BJ (cell line): ENCODE data around the gene CYP1A2. TPM values are rescaled to one million over a fixed set of nuclear protein-coding genes. Genes with fewer than 3 reads are reported as not detected.

Experiments
- CTCF ChIA-PET: fragments of 350-600 bp; formaldehyde crosslinking; extraction: SDS; loops from one replicate; lab custom pipeline; 2021; ENCODE audit warnings: antibody characterized with exemption, inconsistent platforms; lab: Yijun Ruan, JAX
- POLR2A ChIA-PET: fragments of 300-600 bp; sonication (Branson Sonifier 250); formaldehyde crosslinking; extraction: SDS; loops from one replicate; lab custom pipeline; 2021; ENCODE audit warnings: antibody characterized with exemption; lab: Charles Lee
- DNase-seq: peaks from one replicate; pipeline ENCODE4 v3.0.0-alpha.2; 2011; ENCODE audit warnings: low read depth
- H3K27me3 ChIP-seq: 2 replicates; pipeline ENCODE4 v1.6.0; 2011; ENCODE audit warnings: low read length; ENCODE audit not compliant: control insufficient read depth, insufficient read depth
- H3K36me3 ChIP-seq: 2 replicates; pipeline ENCODE4 v1.5.1; 2011; ENCODE audit warnings: low read length; ENCODE audit not compliant: control insufficient read depth, insufficient read depth
- H3K4me3 ChIP-seq: 2 replicates; pipeline ENCODE4 v1.5.1; 2011; ENCODE audit warnings: low read depth, mild to moderate bottlenecking, control low read depth, low read length
- CTCF ChIP-seq: IDR thresholded peaks from 2 replicates; pipeline ENCODE4 v1.5.1; 2011; ENCODE audit warnings: low read depth, mild to moderate bottlenecking, control low read depth, inconsistent platforms, low read length, moderate library complexity; ENCODE audit not compliant: insufficient read depth
- polyA plus RNA-seq: library from polyadenylated mRNA; depleted of rRNA; stranded (reverse); fragments of >200 nt; gene quantifications from 2 replicates; pipeline ENCODE4 v1.2.3, GENCODE V29; 2011

The CYP1A2 gene
- polyA plus RNA-seq, 1 experiment: not detected

DNA sequence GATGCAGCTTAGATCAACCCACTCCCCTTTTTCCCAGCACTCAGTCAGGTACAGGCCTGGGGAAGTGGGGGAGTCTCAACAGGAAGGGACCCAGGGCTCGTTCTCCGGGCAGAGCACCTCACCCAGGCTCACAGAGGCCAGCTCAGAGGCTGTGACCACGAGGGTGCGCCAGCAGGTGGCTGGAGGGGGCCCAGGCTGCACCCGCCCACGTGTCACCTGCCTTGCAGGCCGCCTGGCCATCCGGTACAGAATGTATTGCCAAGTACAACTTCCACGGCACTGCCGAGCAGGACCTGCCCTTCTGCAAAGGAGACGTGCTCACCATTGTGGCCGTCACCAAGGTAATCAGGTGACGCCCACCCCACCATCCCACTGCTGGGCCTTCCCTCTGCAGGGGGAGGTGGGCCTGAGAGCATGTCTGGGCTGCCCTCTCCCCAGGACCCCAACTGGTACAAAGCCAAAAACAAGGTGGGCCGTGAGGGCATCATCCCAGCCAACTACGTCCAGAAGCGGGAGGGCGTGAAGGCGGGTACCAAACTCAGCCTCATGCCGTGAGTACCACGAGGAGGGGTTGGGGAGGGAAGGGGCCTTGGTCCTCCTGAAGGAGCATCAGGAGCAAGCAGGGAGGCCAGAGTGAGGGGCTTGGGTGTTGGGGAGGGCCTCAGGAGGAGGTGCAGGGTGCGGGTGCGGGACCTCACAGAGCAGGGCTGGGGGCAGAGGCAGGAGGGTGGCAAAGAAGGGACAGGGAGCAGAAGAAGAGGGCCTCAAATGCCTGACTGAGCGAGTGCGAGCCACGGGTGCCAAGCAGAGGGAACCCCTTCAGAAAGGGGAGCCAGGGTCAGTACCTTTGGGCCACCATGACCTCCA is 50.0 kb downstream of the CYP1A2 start:
- no peak for TF ChIP-seq CTCF
- ChIA-PET CTCF (interaction anchor here (0.6 to 9.7 kb wide), 17 partner anchors 8 to 195 kb away, joined by 3 to 62 read pairs (median 5); partner anchors contain the start of gene CSK), POLR2A (no interaction called here)
- peaks cover 26% of the 10 kb centered on the region for H3K36me3 ChIP-seq
- no peaks in the 10 kb centered on the region for H3K27me3 ChIP-seq
- no peak overlapping the region for H3K4me3 ChIP-seq
- DNase-seq: no peak

DNA sequence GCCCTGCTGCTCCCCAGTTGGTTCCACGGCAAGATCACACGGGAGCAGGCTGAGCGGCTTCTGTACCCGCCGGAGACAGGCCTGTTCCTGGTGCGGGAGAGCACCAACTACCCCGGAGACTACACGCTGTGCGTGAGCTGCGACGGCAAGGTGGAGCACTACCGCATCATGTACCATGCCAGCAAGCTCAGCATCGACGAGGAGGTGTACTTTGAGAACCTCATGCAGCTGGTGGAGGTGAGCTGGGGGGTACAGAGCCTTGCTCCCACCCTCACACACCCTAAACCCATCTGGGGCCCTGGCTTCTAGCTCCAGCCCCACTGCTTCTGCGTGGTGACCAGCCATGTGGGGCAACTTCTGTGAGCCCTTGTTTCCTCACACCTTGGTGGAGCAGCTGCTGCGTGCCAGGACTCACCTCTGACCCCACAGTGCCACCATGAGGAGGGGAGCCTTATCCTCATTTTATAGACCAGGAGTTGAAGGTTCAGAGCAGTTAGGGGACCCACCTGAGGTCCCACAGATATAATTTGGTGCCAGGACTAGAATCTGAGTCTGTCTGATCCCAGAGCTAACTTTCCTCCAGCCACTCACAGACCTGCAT is 50.7 kb downstream of the CYP1A2 start:
- ChIA-PET CTCF (interaction anchor here (0.6 to 3.7 kb wide), 24 partner anchors 9 to 428 kb away, joined by 3 to 31 read pairs (median 4); partner anchors contain the start of genes CSK and LMAN1L), POLR2A (no interaction called here)
- H3K4me3 ChIP-seq: no peak overlapping the region
- no peaks in the 10 kb centered on the region for H3K27me3 ChIP-seq
- H3K36me3 ChIP-seq: peaks cover 28% of the 10 kb centered on the region
- no peak for DNase-seq
- TF ChIP-seq CTCF: no peak

DNA sequence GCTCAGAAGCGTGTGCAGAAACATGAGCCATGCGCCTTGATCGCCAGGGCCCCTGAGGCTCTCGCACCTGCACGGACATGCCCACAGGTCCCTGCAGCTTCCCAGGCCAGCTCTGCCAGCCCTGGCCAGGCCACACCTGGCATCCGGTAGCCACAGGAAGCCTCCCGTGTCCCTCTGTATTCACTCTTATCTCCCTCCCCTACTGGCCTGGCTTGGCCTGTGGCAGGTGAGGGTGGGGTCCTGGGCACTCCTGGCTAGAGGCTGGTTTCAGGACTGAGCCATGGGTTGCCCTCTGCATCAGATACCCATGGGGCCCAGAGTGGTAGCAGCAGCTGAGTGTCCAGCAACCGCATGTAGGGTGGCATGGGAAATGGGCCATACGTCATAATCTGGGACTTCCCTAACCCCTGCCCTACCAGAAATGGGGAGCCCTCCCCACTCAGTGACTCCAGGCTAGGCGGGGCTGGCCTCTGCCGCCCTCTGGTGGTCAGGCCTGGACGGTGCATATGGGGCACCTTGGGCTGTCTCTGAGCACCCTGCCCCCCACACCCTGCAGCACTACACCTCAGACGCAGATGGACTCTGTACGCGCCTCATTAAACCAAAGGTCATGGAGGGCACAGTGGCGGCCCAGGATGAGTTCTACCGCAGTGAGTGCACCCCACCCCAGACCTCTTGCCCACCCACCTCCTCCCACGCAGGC is 51.4 kb downstream of the CYP1A2 start:
- POLR2A ChIA-PET: no interaction called here
- TF ChIP-seq CTCF: peak; percentile 99

DNA sequence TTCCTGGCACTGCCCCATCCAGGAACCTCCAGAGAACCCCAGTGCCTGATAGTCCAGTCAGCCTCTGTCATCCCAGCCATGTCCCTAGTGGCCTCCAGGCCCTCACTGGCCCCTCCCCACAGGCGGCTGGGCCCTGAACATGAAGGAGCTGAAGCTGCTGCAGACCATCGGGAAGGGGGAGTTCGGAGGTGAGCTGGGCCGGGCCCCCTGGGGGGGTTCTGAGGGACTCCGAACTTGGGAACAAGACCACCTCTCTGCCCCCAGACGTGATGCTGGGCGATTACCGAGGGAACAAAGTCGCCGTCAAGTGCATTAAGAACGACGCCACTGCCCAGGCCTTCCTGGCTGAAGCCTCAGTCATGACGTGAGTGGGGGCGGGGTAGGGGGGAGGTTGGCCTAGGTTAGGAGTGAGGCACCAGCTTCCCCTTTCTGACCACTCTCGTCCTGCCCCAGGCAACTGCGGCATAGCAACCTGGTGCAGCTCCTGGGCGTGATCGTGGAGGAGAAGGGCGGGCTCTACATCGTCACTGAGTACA is 52.0 kb downstream of the CYP1A2 start:
- CTCF ChIA-PET: interaction anchor here (0.7 to 3.7 kb wide), 11 partner anchors 9 to 429 kb away, joined by 3 to 31 read pairs (median 7); partner anchors contain the start of gene CSK
- H3K36me3 ChIP-seq: peaks cover 30% of the 10 kb centered on the region
- no peak for TF ChIP-seq CTCF

More for the DNA sequence above, 51.4 kb downstream of the CYP1A2 start:
- no peak for DNase-seq
- Histone ChIP-seq H3K36me3 (peaks cover 30% of the 10 kb centered on the region), H3K27me3 (no peaks in the 10 kb centered on the region), H3K4me3 (no peak overlapping the region)
- CTCF ChIA-PET: interaction anchor here (0.6 to 3.7 kb wide), 25 partner anchors 8 to 429 kb away, joined by 3 to 31 read pairs (median 5); partner anchors contain the start of genes CSK and LMAN1L

More for the DNA sequence above, 52.0 kb downstream of the CYP1A2 start:
- DNase-seq: no peak
- POLR2A ChIA-PET: no interaction called here
- Histone ChIP-seq H3K4me3 (no peak overlapping the region), H3K27me3 (no peaks in the 10 kb centered on the region)
